ENCODE measurements around the gene PRMT6.
"Not testable (repeated sequence)": the region's sequence is repeated elsewhere in the genome, so short reads cannot be mapped to it uniquely, and the experiment has no call there.

DNA sequence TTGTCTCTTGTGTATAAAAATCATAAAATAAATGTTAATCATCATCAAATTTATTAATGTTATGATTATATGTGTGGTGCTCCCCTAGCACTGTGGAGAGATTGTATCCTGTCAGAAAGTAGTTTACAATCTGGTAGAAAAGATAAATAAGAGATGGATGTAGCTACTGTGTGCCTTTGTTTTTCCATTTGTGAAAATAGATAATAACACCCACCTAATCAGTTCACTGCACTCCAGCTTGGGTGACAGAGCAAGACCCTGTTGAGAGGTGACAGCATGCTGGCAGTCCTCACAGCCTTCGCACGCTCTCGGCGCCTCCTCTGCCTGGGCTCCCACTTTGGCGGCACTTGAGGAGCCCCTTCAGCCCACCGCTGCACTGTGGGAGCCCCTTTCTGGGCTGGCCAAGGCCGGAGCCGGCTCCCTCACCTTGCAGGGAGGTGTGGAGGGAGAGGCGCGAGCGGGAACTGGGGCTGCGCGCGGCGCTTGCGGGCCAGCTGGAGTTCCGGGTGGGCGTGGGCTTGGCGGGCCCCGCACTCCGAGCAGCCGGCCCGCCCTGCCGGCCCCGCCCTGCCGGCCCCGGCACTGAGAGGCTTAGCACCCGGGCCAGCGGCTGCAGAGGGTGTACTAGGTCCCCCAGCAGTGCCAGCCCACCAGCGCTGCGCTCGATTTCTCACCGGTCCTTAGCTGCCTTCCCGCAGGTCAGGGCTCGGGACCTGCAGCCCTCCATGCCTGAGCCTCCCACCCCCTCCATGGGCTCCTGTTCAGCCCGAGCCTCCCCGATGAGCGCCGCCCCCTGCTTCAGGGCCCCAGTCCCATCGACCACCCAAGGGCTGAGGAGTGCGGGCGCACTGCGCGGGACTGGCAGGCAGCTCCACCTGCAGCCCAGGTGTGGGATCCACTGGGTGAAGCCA is 11.9 kb upstream of the PRMT6 start:
- not testable (repeated sequence) for TF ChIP-seq MAX (IDR thresholded peaks at IDR 0.05; ENCODE audit: insufficient read depth, insufficient read length); CTCF (IDR thresholded peaks at IDR 0.05; ENCODE audit: extremely low read depth in 1 of 2, insufficient read depth in 1 of 2, low read depth in 1 of 2, low read length in 2 of 2); JUN (IDR thresholded peaks at IDR 0.05; ENCODE audit: borderline replicate concordance, insufficient read depth, insufficient read length, low read depth); POLR2A (IDR thresholded peaks at IDR 0.05; ENCODE audit: low read depth, low read length); EZH2 (IDR thresholded peaks at IDR 0.05; ENCODE audit: borderline replicate concordance, low read depth, low read length, severe bottlenecking); POLR2AphosphoS5 (IDR thresholded peaks at IDR 0.05; ENCODE audit: insufficient read depth, low read depth, low read length); GATA2 (IDR thresholded peaks at IDR 0.05; ENCODE audit: insufficient read depth, insufficient read length, low read depth, low read length)

All from endothelial cell of umbilical vein (primary cell).